Putamen (tissue), 1 donor: ENCODE measurements around the gene GREB1L.
"Not testable (repeated sequence)": the region's sequence is repeated elsewhere in the genome, so short reads cannot be mapped to it uniquely, and the experiment has no call there.

ENCODE experiments used
- DNase-seq: peaks from one replicate; pipeline ENCODE4 v3.0.0-alpha.2; 2016; ENCODE audit warnings: low spot score

GREB1L gene

GRCh38 chr18:21242141-21242779 lies at the start of gene GREB1L:
Gene GREB1L, plus strand, starts transcription at chr18:21242232. Its CDS starts 141,287 bp downstream, at chr18:21383519.
- peak; percentile 60 for DNase-seq

DNA sequence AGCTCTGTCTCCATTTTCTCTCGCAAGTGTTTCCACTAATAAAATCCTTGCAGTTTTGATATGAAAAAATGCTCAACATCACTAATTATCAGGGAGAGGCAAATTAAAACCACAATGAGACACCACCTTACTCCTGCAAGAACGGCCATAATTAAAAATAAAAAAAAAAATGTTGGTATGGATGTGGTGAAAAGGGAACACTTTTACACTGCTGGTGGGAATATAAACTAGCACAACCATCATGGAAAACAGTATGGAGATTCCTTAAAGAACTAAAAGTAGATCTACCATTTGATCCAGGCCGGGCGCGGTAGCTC lies 49.8 kb upstream of the GREB1L start:
- no peak for DNase-seq

GRCh38 chr18:21194871-21195771 lies 46.9 kb upstream of the GREB1L start:
- DNase-seq = peak; percentile 25

GRCh38 chr18:21196426-21196825 lies 45.6 kb upstream of the GREB1L start:
- no peak for DNase-seq

DNA sequence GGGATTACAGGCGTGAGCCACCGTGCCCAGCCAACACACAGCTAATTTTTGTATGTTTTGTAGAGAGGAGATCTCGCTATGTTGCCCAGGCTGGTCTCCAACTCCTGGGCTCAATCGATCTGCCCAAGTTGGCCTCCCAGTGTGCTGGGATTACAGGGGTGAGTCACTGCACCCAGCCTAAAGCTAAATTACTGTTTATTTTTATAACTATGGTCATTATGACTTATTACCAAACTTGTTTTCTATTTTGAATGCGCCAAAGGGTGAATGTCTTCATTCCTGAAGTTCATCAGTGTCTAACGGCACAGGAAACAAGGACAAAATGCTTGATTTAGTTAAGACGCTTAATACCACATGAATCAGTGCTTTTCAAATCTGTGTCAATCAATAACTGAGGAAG lies 38.9 kb upstream of the GREB1L start:
- DNase-seq = no peak

DNA sequence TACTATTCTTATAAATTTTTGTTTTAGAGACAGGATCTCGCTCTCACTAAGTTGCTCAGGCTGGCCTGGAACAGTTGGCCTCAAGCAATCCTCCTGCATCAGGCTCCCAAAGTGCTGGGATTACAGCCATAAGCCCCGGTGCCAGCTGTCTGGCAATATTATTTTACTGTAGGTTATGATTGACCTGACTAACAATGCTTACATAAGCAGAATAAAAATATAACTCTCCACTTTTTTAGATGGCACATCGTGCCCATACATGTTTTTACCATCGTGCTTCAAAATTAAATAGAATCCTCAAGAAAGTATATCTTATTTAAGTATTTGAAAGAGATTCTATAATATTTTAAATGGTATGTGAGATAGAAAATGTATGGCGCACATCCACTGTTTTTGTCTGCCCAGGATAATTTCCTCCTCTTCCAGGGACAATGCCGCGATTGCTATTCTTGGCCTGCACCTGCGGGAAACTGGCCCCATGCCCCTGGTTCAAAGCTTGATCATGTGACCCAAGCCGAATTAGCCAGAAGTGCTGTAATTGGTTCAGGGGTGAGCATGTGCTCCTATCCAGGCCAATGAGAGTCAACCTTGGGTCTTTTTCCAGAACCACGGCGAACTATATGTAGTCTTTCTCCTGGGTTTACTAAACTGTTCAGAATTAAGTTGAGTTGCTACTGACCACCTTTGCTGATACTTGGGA lies 38.3 kb upstream of the GREB1L start:
- no peak for DNase-seq

DNA sequence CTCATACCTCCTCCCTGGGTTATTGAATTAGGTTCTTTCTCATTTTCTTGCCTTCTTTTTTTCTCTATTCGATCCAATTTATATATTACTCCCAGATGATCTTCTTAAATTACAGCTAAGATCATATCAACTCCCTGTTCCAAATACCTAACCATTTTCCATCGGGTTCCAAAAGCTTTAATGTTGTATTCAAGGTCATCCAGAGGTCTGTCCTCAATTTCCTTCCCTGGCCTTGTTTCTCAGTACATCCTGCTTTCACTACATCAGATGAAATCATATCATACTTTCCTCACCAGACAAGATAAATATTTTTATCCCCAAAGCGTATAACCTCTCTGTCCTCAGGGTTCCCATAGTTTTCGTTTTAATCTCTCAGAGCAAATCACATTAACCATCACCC lies 36.3 kb upstream of the GREB1L start:
- DNase-seq = no peak

DNA sequence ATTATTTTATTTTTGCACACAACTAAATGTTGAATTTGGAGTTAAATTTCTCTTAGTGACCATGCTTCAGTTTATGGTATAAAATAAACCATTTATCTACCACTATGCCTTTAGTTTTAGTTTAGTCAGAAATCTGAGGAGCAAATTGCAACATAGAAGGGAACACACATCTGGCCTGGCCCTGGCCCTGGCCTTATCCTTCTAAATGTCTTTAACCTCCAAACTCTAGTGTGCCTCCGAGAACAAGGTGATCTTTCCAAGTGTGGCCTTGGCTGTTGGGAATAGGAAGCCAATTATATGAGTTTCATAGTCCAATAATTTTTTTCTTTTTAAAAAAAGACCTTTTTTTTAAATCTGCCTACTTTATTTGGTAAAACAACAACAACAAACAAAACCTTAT lies 31.8 kb upstream of the GREB1L start:
- no peak for DNase-seq

DNA sequence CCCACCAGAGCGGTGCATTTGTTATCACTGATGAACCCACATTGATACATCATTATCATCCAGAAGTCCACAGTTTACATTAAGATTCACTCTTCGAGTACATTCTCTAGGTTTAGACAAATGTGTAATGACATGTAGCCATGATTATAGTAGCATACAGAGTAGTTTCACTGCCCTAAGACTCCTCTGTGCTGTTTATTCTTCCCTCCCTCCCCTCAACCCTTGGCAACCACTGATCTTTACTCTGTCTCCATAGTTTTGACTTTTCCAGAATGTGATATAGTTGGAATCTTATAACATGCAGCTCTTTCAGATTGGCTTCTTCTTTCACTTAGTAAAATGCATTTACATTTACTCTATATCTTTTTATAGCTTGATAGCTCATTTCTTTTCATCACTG lies 31.2 kb upstream of the GREB1L start:
- DNase-seq = no peak

GRCh38 chr18:21214409-21214808 lies 27.6 kb upstream of the GREB1L start:
- not testable (repeated sequence) for DNase-seq

GRCh38 chr18:21215490-21215889 lies 26.5 kb upstream of the GREB1L start:
- no peak for DNase-seq

- no peak for DNase-seq
Observed at GRCh38 chr18:21218862-21219261, 23.2 kb upstream of the GREB1L start.

GRCh38 chr18:21230436-21230835 lies 11.6 kb upstream of the GREB1L start:
- DNase-seq = no peak

- no peak for DNase-seq
Observed at GRCh38 chr18:21241301-21242048, 557 bp upstream of the GREB1L start.

DNA sequence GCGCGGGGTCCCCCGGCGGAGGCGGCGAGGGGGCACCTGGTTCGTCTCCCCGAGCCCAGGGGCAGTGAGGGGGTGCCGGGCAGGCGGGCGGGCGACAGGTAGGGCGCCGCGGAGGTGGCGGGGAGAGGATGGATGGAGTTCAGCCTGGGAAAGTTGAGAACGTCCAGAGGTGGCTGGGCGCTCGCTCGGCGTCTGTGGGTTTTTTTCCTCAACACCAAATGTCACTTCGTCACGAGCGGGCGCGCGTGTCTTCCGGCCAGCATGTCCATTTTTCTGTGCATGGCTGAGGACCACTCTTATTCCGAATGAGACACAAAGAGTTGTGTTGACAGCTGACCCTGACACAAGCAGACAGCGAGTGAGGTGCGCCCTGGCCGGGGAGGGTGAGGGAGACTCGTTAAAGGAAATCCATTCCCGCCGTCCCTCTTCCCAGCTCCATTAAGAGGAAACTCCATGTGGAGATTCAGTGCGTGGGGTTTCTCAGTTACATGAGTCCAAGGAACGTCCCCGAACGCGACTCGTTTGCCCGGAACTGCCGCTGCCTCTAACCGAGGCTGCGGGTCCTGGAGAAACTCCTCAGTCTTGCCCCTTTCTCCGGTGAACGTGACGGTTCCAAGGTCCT lies 859 bp downstream of the GREB1L start:
- DNase-seq = no peak

DNA sequence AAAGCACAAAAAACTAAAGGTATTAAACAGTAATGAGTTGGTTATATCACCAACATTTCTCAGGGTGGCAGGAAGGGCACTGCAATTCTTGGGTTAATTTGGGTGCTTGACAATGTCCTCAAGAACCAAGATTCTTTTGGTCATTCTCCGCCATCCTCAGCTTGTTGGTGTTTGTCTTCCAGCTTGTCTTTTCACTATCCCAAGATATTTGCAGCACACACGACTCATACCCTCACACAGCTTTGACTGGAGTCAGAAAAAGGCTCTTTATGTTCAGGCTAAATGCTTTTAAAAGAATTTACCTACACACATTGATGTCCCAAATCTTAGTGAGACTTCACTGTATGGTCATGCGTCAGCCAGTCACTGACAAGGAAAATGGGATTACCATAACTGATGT lies 12.5 kb downstream of the GREB1L start:
- DNase-seq = no peak

DNA sequence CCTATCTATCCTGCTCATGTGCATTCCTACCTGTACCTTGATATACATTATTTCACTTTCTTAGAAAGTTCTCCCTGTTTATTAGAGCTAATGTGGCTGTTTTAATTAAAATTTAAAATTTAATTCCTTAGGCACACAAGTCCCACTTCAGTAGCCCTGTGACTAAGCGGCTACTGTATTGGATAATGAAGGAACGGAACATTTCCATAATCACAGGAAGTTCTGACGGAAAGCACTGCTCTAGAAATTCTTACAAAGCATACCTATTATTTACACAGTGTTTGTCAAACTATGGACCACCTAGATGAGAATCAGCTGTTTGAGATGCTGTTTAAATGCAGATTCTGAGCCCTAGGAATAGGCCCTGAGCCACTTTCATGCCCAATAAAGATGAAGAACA lies 13.2 kb downstream of the GREB1L start:
- no peak for DNase-seq

- DNase-seq = no peak
Observed at GRCh38 chr18:21257386-21257785, 15.4 kb downstream of the GREB1L start.

- no peak for DNase-seq
Observed at GRCh38 chr18:21260621-21261020, 18.6 kb downstream of the GREB1L start.

DNA sequence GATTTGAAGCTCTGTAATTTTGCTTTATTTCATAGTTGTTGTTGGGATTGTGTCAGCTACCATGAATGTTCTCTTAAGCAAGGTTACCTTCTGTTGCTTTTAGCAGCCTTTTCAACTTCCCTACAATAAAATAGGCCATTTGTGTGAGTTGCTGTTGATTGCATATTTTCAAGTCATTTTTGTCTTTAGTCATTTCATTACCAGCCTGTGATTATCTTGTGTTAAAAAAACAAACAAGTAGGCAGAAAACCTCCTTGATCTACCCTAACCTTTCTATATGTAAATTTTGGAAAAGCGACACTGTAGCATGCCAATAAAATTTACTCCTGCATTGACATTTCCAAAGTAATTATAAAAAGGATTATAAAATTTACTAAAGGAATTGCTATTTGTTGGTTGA lies 19.3 kb downstream of the GREB1L start:
- DNase-seq = no peak

DNA sequence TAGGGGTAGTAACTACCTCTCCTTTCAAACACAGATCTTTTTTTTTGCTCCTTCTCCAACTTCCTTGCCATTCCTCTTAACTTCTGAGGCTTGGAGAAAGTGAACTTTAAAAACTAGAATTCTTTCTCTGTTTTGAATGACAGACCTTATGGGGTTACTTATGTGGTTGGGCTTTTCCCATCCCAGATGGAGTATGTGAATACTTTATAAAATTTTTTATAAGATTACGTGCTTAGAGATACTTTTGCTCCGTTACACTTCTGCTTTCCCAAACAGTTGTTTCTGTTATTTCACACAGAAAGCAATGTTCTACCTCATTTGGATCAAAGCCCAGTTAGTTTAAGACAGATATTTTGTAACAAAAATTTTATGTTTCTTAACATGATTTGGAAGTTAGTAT lies 20.2 kb downstream of the GREB1L start:
- DNase-seq = no peak

DNA sequence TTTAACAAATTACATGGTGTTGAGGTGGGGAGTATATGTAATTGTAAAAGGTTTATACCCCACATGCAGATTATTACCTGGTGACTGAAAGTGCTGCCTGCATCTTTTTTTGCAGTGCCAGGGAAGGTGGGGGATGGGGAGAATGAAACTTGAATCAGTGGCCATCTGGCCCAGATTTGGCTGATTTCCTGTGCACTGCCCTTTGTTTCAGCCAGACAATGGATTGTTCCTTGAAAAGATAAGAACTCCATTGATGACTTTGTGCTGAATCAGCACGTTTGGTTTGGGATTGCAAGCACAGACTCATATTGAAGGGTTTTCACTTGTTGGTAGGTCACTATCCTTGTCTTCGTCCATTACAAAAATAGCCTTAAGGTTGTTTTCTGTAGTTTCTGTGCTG lies 20.9 kb downstream of the GREB1L start:
- peak; percentile 86 for DNase-seq
